DLD1 (cell line): ENCODE results near the gene ALAD.
"Not testable (repeated sequence)": the region's sequence is repeated elsewhere in the genome, so short reads cannot be mapped to it uniquely, and the experiment has no call there.

Source experiments
- in situ Hi-C: cut with HindIII; loops from 2 replicates; pipeline ENCODE4 v1.10.0; 2017; ENCODE audit warnings: low sequenced_read_pairs

Gene ALAD

DNA sequence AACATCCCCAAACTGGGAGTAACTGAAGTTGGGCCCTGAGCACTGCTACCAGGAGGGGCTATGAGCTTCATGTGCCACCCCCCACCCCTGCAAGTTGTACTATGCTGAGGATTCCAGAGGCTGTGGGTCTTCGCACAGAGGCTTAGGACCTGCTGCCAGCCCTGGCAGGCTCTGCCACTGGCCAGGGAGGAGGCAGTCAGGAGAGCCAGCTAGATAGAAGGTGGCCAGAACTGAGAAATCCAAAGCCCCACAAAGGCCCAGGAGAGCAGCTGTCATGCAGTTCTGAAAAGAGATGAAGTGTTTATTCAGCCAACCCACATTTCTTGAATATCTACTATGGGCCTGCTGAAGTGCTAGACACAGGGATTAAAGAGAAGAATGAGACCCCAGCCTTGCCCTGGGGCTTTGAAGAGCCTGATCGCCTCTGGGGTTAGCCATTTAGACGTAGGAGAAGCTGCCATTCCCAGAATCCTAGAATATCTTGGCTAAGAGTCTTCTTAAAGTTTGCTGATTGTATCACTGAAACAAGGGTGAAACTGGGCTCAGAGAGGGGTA lies 1.4 kb downstream of the ALAD start:
- in situ Hi-C loops: loop anchor here (25.0 kb wide), 1 partner anchor 263 kb away; no protein-coding TSS in a partner anchor

DNA sequence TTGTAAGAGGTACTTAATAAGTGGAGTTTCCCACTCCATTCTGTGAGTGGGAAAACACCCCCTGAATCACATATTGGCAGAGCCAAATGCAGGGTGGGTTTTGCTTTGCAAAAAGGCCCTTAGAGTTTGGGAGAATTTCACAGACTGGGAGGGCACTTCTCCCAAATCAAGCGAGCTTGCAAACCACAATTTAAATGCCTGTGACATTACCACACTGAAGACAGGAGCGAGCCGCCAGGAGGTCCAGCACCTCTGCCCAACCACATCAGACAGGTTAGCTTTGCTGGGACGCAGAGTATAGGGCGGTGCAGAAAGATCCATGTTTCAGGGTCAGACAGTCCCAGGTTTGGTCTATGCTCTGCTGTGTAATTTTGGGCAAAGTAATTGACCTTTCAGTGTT lies 2.3 kb downstream of the ALAD start:
- in situ Hi-C loops: no loop called here

DNA sequence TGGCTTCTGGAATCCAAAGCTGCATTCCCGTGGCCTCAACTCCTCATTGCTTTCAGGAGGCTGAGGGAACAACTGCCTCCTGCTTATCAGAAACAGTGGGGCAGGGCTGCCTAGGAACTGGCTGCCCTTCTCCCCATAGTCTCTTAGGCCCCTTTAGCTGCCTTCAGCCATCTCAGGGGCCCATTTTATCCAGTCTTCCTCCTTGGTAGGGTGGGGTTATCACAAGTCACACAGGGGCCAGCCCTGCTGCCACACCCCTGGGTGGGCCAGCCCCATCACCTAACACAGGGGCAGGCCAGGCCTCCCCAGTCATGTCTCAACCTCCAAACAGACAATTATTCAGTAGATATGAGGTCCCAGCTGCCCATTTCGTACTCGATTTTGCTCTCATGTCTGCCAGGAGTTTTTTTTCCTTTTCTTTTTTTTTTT lies 3.9 kb downstream of the ALAD start:
- in situ Hi-C loops: no loop called here

DNA sequence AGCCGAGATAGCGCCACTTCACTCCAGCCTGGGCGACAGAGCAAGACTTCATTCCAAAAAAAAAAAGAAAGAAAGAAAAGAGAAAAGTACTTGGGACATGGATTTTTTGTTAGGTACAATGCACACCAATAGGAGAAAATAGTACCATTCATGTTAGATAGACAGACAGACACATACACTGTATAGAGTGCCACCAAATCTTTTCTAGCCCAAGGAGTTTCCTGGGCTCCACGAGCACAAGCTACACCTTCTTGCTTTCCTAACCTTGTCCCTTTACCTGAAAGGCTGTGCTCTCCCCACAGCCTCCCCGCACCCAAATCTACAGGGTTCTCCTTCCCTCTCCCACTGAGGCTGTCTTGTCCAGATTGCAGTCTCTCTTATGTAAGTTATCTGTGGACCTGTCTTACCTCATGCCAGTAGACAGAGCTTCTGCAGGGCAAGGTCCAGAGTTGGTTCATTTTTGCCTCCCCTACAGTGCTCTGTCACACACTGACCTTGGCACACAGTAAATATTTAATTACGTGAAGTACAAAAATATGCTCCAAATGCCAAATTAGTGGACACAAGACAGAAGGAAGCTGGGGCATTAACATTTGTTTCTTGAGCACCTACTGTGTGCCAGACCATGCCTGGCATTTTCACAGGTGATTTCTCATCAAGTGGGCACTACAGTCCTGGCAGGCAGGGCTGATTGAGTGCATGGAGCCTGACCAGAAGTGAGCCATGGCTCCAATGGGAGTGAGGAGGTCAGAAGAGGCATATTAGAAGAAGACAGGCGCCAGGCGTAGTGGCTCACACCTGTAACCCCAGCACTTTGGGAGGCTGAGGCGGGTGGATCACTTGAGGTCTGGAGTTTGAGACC lies 5.9 kb downstream of the ALAD start:
- in situ Hi-C loops: no loop called here

DNA sequence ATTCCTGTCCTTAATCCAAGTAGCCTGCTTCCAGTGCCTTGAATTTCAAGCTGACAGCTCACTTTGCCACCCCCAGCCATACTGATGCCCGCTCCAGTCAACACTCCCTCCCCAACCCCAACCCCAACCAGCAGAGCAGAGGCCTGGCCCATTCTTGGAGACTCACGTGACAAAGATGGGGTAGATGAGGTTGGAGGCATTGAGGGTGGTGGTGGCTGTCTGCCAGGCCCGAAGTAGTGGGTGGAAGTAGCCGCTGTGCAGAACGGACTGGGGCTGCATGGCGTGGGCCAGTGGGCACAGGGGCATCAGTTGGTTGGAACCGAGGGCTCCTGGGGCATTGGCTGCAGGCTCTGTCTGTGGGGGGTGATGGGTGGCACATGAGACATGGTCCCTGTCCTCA lies 7.8 kb downstream of the ALAD start:
- in situ Hi-C loops: no loop called here

DNA sequence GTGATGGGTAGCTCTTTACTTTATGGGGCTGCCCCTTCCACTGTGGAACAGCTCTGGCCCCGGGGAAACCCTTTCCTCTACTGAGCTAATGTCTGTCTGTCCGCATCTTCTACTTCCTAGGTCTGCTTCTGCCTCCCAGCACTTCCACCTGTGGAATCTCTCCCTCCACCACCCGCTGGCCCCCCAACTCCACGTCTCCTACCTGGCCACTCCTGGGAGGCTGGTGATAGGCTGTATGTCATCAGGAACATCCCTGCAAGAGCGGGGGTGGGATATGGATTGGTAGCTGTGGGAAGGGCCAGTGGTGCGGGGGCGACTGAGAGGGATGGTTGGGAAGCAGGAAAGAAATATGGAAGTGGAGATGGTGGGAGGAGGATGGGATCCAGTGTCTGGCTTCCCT lies 9.2 kb downstream of the ALAD start:
- in situ Hi-C loops: no loop called here

DNA sequence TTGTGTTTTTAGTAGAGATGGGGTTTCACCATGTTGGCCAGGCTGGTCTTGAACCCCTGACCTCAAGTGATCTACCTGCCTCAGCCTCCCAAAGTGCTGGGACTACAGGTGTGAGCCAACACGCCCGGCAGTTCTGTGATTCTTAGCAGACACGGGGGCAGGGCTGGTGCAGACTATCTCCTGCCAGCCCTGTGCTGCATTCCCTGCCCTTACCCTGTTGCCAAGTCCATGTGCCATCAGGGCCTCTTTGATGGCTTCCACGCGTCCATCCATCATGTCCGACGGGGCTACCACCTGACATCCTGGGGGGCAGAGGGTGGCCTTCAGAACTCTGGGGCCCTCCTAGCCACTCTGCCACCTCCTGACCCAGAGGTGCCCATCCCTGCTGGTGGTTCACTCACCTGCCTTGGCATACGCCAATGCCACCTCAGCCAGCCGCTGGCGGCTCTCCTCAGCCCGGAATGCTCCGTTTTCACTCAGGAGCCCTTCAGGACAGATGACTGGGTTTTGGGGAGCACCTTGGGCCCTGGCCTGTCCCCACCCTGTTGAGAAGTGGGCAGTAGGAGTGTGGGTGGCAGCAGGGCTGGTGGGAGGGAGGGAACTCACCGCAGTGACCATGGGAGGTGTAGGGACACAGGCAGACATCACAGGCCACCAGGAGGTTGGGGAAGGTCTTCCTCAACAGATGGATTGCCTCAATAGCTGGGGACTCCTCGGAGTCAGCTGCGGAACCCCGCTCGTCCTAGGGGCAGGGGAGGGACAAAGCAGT lies 10.7 kb downstream of the ALAD start:
- in situ Hi-C loops: no loop called here

DNA sequence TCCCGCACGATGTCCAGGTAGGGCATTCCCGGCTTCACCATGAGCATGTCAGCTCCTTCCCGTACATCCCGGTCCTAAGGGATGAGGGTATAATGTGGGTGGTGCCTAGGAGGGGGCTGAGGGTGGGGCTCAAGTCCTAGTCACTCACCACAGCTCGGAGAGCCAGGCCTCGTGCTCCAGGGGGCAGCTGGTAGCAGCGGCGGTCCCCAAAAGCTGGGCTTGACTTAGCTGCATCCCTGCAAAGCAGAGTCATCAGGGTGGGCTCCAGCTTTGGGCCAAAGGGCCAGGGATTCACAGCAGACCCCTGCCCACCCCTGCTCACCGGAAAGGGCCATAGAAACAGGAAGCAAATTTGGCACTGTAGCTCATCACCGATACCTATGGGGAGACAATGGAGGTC lies 11.6 kb downstream of the ALAD start:
- in situ Hi-C loops: no loop called here

DNA sequence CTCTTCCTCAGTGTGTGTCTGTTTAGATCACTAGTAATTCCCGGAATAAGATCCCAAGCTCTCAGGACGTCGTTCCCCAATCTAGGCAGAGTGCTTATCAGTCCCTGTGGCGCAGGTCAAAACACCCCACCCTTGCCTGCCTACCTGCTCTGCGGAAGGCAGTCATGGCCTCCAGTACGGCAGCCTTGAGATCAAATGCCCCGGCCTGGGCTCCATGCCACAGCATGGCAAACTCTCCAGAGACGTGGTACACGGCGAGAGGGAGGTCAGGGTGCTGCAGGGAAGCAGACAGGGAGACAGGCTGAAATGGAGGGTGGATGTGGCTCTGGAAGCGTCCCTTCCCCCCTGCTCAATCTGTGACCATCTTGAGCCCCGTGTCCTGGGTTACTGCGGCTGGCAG lies 12.3 kb downstream of the ALAD start:
- in situ Hi-C loops: no loop called here

DNA sequence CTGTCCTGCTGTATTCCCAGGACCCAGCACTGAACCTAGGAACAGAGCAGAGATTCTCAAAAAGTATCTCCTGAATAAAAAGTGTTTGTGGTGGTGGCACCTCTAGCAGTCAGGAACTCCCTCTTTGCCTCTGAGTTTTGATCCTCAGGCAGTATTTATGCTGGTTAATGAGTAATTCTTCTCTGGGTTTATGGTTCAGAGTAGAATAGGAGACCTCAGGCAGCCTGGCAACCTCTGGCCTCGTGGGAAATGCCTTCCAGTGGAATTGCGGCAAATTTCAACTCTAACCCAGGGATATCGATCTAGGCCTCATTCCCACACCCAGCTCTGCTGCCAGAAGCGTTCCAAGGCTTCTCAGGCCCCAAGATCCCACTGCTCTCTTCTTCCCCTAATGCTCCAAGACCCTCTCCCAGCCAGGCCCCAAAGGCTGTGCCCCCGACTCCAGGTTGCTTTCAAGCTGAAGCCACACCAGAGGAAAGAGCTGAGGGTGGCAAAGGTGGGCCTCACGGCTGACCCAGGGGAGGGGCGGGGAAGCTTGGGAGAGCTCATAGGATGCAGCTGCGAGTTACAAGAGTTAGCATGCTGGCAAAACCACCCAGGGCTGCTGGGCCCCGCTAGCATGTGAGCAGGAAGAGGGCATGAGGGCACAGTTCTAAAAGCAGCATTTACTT lies 13.4 kb downstream of the ALAD start:
- in situ Hi-C loops: no loop called here

DNA sequence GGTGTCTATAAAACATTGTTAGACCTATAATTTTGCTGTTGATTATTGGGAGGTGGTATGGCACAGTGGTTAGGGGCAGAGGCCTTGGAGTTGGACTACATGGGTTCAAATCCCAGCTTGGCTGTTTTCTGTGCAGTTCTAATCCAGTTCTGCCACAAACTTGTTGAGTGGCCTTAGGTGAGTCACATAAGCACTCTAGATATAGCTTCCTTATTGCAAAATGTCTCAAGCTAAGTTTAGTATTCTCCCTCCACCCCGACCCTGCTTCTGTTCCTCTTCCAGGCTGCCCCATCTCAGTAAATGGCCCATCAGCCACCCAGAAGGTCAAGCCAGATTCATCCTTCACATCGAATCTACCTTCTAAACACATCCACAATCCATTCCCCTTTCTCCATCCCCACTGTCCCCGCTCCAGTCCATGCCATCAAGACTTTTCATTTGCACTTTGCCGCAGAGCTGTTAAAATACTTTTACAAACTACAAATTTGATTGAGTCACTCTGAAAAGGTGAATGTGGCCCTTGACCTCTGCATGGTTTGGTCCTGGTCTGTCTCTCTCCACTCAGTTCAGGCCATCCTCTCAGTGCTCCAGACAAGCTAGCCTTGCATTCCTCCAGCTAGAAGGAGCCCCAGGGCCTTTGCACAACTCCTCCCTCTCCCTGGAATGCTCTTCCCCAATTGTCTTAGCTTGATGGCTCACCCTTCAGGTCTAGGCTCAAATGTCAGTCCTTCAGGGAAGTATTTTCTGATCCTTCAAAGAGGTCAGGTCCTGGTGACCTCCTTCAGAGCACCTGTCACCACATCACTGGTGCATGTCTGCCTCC lies 14.3 kb downstream of the ALAD start:
- in situ Hi-C loops: no loop called here

DNA sequence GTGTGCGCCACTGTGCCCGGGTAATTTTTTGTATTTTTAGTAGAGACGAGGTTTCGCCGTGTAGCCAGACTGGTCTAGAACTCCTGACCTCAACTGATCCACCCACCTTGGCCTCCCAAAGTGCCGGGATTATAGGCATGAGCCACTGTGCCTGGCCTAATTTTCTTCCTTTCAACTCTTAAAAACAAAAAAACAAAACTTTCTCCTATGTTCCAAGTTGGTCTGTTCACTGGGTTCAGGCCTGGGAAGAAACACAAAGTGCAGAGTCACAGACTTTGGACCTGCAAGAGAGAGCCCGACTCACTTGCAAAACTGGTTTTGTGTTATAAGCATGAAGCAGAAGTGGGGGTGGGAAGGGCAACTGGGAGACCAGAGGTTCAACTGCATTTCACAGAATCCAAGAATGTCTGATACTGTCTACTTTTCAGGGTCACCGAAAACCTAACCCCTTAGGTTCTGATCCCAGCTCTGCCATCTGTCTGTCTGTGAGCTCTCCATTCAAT lies 19.1 kb downstream of the ALAD start:
- in situ Hi-C loops: no loop called here

DNA sequence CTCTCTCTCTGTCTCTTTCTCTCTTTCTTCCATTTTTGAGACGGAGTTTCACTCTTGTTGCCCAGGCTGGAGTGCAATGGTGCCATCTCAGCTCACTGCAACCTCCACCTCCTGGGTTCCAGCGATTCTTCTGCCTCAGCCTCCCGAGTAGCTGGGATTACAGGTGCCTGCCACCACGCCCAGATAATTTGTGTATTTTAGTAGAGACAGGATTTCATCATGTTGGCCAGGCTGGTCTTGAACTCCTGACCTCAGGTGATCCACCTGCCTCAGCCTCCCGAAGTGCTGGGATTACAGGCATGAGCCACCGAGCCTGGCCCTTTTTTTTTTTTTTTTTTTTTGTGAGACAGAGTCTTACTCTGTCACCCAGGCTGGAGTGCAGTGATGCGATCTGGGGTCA lies 19.6 kb downstream of the ALAD start:
- in situ Hi-C loops: not testable (repeated sequence)

DNA sequence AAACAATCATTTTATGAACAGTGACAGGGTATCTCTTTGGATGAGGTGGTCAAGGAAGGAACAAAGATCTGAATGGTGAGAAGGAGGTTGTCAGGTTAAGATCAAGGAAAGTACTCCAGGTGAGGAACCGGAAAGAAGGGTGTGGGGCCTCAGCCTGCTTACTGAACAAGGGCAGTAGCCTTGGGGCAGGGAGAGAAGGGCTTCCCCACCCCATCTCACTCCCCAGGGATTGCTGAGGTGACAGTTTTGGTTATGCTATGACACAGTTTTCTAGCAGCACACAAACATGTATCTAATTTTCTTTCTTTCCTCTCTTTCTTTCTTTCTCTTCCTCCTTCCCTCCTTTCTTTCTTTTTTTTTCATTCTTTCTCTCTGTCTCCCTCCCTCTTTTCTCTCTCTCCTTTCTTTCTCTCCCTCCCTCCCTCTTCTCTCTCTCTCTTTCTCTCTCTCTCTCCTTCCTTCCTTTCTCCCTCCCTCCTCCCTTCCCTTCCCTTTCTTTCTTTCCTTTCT lies 20.2 kb downstream of the ALAD start:
- in situ Hi-C loops: no loop called here

DNA sequence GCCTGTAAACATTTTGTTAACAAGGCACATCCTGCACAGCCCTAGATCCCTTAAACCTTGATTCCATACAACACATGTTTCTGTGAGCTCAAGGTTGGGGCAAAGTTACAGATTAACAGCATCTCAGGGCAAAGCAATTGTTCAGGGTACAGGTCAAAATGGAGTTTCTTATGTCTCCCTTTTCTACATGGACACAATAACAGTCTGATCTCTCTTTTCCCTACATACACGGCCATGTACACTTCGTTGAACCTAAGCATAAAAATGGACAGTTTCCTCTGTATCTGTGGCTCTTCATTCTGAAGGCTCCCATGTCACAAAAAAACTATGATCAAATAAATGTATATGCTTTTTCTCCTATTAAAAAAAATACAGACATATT lies 21.3 kb downstream of the ALAD start:
- in situ Hi-C loops: not testable (repeated sequence)

DNA sequence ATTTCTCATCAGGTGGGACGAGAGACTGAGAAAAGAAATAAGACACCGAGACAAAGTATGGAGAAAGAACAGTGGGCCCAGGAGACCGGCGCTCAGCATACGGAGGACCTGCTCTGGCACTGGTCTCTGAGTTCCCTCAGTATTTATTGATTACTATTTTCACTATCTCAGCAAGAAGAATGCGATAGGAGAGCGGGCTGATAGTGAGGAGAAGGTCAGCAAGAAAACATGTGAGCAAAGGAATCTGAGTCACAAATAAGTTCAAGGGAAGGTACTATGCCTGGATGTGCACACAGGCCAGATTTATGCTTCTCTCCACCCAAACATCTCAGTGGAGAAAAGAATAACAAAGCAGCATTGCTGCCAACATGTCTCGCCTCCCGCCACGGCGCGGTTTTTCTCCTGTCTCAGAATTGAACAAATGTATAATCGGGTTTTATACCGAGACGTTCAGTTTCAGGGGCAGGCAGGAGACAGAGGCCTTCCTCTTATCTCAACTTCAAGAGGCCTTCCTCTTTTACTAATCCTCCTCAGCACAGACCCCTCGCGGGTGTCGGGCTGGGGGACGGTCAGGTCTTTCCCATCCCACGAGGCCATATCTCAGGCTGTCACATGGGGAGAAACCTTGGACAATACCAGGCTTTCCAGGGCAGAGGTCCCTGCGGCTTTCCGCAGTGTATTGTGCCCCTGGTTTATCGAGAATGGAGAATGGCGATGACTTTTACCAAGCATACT lies 21.8 kb downstream of the ALAD start:
- in situ Hi-C loops: not testable (repeated sequence)

DNA sequence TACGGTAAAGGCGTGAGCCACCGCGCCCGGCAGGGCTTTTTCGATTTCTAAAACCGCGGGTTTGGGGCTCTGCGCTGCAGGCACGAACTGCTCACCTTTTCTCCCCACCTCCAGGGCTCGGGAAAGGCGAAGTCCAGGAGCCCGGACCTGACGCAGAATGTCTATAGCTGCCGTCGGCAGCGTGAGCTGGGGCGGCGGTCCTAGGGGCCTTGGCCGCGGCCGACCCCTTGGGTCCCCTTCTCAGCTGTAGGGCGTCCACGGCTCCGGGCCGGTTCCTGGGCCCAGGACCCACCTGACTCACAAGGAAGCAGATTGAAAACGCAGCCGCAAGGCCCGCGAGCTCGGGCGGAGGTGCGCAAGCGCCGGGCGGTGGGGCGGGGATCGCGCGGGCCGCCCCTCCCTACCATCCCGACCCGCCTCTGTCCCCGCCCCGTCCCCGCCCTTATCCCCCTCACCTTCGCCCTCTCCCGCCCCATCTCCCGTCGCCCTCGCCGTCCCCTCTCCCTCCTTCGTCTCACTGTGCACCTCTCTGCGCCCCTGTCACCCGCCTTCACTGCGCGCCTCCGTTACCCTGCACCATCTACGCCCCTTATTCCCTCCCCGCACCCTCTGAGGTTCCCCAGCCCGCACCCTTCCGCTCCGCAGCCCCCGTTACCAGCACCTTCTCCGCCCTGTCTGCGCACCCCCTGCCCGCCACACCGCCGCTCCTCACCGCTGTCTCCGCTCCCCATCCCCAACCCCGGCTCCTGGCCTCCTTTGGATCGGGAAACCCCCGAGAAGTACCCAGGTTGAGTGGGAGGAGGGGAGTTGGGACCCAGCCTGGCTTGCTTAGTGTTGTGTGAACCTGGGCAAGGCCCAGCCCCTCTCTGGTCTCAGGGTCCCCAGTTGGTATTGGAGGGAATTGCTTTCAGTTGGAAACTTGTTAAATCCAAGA lies 24.2 kb downstream of the ALAD start, which contains the start of gene HDHD3:
TSS of gene HDHD3 (minus strand) at position 353 of the 934 bp plus-strand sequence. CDS start 2,632 bp downstream, outside the sequence.
- in situ Hi-C loops: no loop called here
